PC-3 (cell line): ENCODE data around the gene STMP1.

Experiments
- EZH2 ChIP-seq: fragments of 300-600 bp; sonication (generic); IDR thresholded peaks from one replicate; pipeline ENCODE4 v1.6.1; 2017; ENCODE audit warnings: antibody characterized with exemption, mild to moderate bottlenecking, low read length; ENCODE audit not compliant: unreplicated experiment
- TF ChIP-seq, protein P1 (sequence below): fragments of 300-600 bp; sonication (generic); conservative IDR thresholded peaks from 2 replicates; pipeline ENCODE4 v1.5.1; 2017; ENCODE audit warnings: antibody characterized with exemption, low read depth, mild to moderate bottlenecking, low read length

DNA sequence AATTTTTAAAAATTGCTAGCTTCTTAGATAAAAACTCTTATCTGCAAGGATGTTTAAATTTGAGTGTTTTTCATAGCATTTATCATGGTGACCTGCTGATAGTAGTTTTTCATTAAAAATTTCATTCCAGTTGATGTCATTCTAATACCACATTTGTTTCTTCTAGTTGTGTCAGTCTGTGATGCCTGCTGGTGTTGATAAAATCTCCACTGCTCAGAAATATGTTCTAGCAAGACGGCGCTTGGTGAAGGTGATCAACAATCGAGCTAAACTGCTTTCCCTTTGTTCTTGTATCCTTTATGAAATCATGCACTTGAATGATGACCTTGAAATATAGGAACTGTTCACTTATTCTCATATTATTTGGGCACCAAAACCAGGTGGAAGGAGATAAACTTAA lies 17.6 kb upstream of the STMP1 start:
- TF ChIP-seq, protein P1, sequence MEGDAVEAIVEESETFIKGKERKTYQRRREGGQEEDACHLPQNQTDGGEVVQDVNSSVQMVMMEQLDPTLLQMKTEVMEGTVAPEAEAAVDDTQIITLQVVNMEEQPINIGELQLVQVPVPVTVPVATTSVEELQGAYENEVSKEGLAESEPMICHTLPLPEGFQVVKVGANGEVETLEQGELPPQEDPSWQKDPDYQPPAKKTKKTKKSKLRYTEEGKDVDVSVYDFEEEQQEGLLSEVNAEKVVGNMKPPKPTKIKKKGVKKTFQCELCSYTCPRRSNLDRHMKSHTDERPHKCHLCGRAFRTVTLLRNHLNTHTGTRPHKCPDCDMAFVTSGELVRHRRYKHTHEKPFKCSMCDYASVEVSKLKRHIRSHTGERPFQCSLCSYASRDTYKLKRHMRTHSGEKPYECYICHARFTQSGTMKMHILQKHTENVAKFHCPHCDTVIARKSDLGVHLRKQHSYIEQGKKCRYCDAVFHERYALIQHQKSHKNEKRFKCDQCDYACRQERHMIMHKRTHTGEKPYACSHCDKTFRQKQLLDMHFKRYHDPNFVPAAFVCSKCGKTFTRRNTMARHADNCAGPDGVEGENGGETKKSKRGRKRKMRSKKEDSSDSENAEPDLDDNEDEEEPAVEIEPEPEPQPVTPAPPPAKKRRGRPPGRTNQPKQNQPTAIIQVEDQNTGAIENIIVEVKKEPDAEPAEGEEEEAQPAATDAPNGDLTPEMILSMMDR: no peak
- TF ChIP-seq EZH2: no peak
